Body of pancreas (tissue), 4 donors: ENCODE data around the gene COMMD10.

Experiments used
- POLR2A ChIP-seq, 3 donors: fragments of 450-650 bp; IDR thresholded peaks; one replicate each; pipeline ENCODE4 v1.6.1; 2016; ENCODE audit warnings: antibody characterized with exemption in 3 of 3, mild to moderate bottlenecking in 2 of 3
- TF ChIP-seq, protein P1 (sequence below), 7 experiments: fragments of 450-650 bp in 4 of 7; fragments of 200-600 bp in 3 of 7; sonication (generic) in 3 of 7; IDR thresholded peaks; one replicate each; pipeline ENCODE4 v1.5.1; 2016 to 2019; ENCODE audit warnings: antibody characterized with exemption in 7 of 7

DNA sequence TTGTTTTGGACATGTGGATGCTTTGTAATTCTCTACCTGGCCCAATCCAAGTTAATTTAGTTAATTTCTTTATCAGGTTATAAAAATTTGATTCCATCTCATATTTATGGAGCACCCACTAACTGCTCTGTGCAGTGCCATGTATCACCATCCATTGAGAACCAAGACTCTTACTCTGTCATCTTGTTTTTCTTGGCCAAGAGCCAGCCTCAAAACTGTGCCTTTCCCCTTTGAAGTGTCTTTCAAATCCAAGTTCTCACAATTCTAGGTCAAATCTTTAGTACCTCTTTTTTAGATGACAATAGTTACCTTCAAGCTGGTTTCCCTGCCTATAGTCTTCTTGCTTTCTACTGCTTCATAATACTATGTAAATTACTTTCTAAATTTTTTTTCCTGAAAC, 3.2 kb downstream of the COMMD10 start:
- TF ChIP-seq, protein P1, sequence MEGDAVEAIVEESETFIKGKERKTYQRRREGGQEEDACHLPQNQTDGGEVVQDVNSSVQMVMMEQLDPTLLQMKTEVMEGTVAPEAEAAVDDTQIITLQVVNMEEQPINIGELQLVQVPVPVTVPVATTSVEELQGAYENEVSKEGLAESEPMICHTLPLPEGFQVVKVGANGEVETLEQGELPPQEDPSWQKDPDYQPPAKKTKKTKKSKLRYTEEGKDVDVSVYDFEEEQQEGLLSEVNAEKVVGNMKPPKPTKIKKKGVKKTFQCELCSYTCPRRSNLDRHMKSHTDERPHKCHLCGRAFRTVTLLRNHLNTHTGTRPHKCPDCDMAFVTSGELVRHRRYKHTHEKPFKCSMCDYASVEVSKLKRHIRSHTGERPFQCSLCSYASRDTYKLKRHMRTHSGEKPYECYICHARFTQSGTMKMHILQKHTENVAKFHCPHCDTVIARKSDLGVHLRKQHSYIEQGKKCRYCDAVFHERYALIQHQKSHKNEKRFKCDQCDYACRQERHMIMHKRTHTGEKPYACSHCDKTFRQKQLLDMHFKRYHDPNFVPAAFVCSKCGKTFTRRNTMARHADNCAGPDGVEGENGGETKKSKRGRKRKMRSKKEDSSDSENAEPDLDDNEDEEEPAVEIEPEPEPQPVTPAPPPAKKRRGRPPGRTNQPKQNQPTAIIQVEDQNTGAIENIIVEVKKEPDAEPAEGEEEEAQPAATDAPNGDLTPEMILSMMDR (IDR thresholded peaks at IDR 0.05): no peak
- no peak for TF ChIP-seq POLR2A (IDR thresholded peaks at IDR 0.05)
